Cardiac muscle cell (in vitro differentiated cells and primary cell): ENCODE data around the gene CETN2. TPM values are rescaled to one million over a fixed set of nuclear protein-coding genes. Genes with fewer than 3 reads are reported as not detected.

ENCODE experiments used
- DNase-seq, 2 donors: peaks; one replicate each; pipeline versions ENCODE4 v3.0.0 to v3.0.0-alpha.2; 2010 to 2017; ENCODE audit warnings: low read depth in 1 of 2, low spot score in 1 of 2
- H3K27ac ChIP-seq: fragments of 200-600 bp; sonication (generic); 2 replicates; pipeline ENCODE4 v1.5.1; 2016
- H3K27me3 ChIP-seq: fragments of 200-600 bp; sonication (generic); 2 replicates; pipeline ENCODE4 v1.6.0; 2016; ENCODE audit warnings: control low read depth
- H3K36me3 ChIP-seq: fragments of 200-600 bp; sonication (generic); 2 replicates; pipeline ENCODE4 v1.5.1; 2016; ENCODE audit warnings: control low read depth
- H3K4me1 ChIP-seq: fragments of 200-600 bp; sonication (generic); 2 replicates; pipeline ENCODE4 v1.8.1; 2017; ENCODE audit warnings: low read depth, mild to moderate bottlenecking, mixed run types
- H3K4me3 ChIP-seq: fragments of 200-600 bp; sonication (generic); 2 replicates; pipeline ENCODE4 v1.5.1; 2016; ENCODE audit warnings: mild to moderate bottlenecking
- H3K9me3 ChIP-seq: fragments of 200-600 bp; sonication (generic); 2 replicates; pipeline ENCODE4 v1.5.1; 2017; ENCODE audit warnings: low read depth, mild to moderate bottlenecking, control low read depth
- polyA plus RNA-seq: library from polyadenylated mRNA; unstranded; fragments of >200 nt; fragmentation: Nextera tagmentation; extraction: Ambion mirVana; gene quantifications from 2 replicates; pipeline ENCODE4 v1.2.1, GENCODE V29; 2016
- total RNA-seq: library from RNA; depleted of rRNA; stranded (reverse); fragments of >200 nt; gene quantifications from 2 replicates; pipeline ENCODE4 v1.2.3, GENCODE V29; 2016
- TF ChIP-seq, protein P1 (sequence below): IDR thresholded peaks from 2 replicates; pipeline ENCODE4 v1.5.1; 2012; ENCODE audit warnings: low read depth, mild to moderate bottlenecking, low read length

The CETN2 gene
- total RNA-seq (53.8 and 62.5 TPM in 2 replicates), polyA plus RNA-seq (81.8 and 88.6 TPM in 2 replicates)

DNA sequence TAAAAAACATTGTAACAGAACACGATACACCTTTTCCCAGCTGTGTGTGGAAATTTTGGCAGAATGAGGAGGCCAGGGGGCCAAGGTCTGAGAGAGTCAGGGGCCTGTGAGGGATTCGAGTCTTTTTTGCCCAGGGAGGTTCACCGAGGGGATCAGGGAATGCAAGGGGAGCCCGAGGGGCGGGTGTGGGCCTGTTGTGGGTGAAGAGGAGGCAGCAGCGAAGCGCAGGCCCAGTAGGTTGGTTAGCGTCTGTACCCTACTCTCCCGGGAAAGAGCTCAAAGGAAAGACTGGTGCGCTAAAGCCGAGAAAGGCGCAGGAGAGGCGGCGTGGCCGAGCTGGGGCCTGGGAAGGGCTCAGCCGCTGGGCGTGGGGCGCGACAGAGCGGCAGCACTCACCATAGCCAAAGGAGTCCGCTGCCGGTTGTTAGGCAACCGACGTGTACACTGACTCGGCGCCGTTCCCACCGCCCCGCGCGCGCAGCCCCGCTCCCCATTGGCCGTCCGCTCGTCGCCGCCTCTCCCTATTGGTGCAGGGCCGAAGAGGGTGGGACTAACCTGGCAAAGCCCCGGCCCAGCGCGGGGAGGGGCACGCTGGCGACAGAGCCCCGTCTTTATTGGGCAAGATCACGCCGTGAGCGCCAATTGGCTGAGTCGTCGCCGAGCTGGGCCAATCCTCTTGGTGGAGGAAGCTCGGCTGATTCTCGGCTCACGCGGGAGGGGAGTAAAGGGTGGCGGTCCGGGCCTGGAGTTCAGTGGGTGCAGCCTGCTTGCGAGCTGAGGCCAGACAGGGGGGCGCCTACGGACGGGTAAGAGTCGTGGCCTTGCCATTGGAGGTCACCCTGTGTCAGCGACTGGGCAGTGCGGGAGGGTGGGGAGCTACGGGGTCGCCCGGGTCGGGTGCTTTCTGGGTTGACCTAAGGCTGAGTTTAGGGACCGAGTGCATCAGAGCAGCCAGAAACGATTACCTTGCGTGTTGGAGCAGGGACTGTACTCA is at the start of gene CETN2, which contains the start of gene NSDHL:
Gene CETN2, minus strand, starts transcription at position 446 of the 994 bp plus-strand sequence. Its CDS starts 47 bp downstream, at position 399.
Gene NSDHL, plus strand, starts transcription at position 752 of the 994 bp plus-strand sequence. CDS start 15,262 bp downstream, outside the sequence.
- H3K27me3 ChIP-seq: no peaks in the 10 kb centered on the region

DNA sequence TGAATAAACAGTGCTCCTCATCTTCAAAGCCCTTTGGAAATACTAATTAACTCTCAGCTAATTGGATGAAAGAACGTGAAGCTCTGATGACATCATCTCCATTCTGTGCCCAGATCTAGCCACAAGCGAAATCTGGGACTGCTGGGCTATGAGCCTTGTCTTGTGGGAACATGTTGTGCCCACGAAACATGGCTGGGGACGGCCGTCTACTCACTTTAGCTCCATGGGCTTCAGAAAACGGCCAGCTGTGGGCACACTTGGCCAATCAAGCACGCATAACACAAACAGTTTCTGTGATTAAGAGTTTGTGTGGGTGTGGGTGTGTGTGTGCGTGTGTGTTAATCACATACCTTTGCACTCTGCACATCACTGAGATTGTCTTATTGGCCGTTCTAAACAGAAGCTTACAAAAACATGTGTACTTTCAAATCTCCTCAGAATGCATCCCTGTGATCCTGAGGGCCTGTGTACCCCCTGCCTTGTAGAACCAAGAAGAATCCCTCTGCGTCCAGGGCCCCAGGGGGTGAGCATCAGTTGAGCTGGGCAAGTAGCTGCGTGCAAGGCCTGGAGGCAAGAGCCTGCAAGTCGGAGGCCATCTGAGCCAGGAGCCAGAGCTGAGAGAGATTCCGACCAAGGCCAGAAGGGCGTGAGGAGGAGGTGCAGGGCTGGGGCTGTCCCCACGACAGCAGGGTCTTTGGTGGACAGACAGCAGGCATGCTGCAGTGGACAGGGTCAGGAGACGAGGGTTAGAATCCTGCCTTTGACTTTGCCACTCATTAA is 48.6 kb upstream of the CETN2 start:
- no peak for DNase-seq
- TF ChIP-seq, protein P1, sequence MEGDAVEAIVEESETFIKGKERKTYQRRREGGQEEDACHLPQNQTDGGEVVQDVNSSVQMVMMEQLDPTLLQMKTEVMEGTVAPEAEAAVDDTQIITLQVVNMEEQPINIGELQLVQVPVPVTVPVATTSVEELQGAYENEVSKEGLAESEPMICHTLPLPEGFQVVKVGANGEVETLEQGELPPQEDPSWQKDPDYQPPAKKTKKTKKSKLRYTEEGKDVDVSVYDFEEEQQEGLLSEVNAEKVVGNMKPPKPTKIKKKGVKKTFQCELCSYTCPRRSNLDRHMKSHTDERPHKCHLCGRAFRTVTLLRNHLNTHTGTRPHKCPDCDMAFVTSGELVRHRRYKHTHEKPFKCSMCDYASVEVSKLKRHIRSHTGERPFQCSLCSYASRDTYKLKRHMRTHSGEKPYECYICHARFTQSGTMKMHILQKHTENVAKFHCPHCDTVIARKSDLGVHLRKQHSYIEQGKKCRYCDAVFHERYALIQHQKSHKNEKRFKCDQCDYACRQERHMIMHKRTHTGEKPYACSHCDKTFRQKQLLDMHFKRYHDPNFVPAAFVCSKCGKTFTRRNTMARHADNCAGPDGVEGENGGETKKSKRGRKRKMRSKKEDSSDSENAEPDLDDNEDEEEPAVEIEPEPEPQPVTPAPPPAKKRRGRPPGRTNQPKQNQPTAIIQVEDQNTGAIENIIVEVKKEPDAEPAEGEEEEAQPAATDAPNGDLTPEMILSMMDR: no peak
- no peak overlapping the region for H3K4me3 ChIP-seq
- no peak overlapping the region for H3K27ac ChIP-seq
- H3K9me3 ChIP-seq: no peaks in the 10 kb centered on the region
- H3K36me3 ChIP-seq: no peaks in the 10 kb centered on the region
- no peaks in the 10 kb centered on the region for H3K4me1 ChIP-seq
- H3K27me3 ChIP-seq: no peaks in the 10 kb centered on the region

More for the DNA sequence above, at the start of gene CETN2, which contains the start of gene NSDHL:
- H3K4me1 ChIP-seq: no peaks in the 10 kb centered on the region
- no peaks in the 10 kb centered on the region for H3K9me3 ChIP-seq
- TF ChIP-seq, protein P1: no peak
- peak; percentile 94 to 97 for DNase-seq
- peak within 1 kb of the TSS; percentile 94 for H3K27ac ChIP-seq
- no peaks in the 10 kb centered on the region for H3K36me3 ChIP-seq
- peak within 1 kb of the TSS; percentile 44 for H3K4me3 ChIP-seq

DNA sequence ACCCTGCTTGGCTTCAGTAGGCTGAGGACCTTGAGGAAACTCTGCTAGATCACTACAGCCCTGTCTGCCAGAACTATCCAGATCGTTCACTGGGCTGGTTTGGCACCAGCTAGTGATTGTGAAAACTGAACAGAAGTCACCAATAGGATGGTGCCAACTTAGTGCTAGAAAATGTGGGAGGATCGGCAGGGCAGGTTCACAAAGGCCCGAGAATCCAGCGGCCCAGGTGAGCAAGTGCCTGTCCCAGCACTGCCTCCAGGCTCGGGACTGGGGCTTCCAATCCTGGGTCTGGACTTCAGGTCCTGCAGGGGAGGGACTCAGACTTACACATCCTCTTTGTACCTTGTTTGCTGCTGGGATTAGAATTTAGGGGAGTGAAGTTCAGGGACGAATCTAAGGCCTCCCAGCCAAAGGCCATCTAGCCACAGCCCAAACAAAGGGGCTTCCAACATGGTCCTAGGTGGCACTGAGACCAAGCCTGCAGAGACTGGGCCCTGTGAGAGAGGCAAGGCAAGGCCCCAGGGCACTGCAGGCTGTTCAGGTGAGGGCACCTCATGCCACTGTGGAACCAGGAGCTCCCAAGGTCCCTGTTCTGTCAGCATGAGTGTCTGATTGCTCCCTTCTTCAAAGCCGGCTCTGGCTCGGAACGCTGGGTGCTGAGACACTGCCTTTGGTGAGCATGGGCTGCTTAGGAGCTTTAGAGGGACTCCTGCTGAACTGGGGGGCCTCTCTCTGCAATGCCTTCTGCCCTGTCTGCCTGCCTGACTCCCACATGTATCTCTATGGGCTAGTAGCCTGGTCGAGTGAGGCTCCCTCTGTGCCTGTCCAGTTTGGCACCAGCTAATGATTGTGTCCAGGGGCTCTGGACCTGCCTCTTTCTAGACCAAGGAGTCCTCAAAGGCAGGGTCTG is 46.6 kb upstream of the CETN2 start:
- Histone ChIP-seq H3K4me3 (no peak overlapping the region), H3K36me3 (no peaks in the 10 kb centered on the region), H3K27ac (no peak overlapping the region), H3K27me3 (no peaks in the 10 kb centered on the region), H3K4me1 (no peaks in the 10 kb centered on the region), H3K9me3 (no peaks in the 10 kb centered on the region)
- DNase-seq: no peak
- TF ChIP-seq, protein P1: no peak

DNA sequence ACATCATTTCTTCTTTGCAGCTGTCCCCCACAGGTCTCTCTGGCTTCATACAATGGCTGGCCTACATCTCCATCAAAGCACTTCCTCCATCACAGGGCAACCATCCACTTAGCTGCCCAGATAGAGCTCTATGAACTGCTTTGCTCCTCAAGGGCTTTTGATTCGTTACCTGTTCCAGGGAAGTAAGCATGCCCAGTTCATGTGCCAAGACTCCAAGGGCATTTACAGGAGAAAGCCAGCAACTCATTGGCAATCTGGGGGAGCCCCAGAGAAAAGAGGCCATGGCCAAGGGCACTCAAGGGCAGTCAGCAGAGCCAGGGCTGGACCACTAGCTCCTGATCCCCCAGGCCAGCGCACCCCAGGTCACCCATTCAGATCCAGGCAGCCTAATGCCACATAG is 42.8 kb upstream of the CETN2 start:
- no peaks in the 10 kb centered on the region for H3K4me1 ChIP-seq
- no peak overlapping the region for H3K4me3 ChIP-seq
- no peaks in the 10 kb centered on the region for H3K36me3 ChIP-seq
- H3K27me3 ChIP-seq: no peaks in the 10 kb centered on the region
- H3K27ac ChIP-seq: no peak overlapping the region
- no peaks in the 10 kb centered on the region for H3K9me3 ChIP-seq
- DNase-seq: no peak
- TF ChIP-seq, protein P1: no peak
